ENCODE data around the gene ACACB.

Gene ACACB

DNA sequence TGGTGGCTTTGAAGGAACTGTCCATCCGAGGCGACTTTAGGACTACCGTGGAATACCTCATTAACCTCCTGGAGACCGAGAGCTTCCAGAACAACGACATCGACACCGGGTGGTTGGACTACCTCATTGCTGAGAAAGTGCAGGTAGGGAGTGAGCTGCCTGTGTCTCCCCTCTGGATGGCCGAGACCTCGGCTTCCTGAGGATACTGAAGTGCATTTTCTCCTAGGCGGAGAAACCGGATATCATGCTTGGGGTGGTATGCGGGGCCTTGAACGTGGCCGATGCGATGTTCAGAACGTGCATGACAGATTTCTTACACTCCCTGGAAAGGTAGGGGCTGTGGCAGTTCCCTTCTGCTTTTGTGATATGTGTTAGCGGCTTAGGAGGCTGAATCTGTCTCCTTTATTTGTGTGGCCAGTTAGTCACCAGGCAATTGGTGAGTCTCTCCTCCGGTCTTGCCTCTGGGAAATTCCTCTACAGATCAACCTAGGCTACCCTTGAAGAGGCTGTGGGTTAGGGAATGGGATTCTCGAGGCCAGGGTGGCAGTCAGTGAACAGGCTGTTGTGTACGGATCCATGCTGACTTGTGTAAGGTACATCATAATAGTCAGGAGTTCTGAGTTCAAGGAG, 75.3 kb downstream of the ACACB start:
- H3K4me3 ChIP-seq (replicated peaks in 1 of 2; ENCODE audit: low read depth in 2 of 2, low read length in 2 of 2), result no peak overlapping the region
- no peak for DNase-seq (ENCODE audit: low read depth in 2 of 2)
- TF ChIP-seq, protein P1, sequence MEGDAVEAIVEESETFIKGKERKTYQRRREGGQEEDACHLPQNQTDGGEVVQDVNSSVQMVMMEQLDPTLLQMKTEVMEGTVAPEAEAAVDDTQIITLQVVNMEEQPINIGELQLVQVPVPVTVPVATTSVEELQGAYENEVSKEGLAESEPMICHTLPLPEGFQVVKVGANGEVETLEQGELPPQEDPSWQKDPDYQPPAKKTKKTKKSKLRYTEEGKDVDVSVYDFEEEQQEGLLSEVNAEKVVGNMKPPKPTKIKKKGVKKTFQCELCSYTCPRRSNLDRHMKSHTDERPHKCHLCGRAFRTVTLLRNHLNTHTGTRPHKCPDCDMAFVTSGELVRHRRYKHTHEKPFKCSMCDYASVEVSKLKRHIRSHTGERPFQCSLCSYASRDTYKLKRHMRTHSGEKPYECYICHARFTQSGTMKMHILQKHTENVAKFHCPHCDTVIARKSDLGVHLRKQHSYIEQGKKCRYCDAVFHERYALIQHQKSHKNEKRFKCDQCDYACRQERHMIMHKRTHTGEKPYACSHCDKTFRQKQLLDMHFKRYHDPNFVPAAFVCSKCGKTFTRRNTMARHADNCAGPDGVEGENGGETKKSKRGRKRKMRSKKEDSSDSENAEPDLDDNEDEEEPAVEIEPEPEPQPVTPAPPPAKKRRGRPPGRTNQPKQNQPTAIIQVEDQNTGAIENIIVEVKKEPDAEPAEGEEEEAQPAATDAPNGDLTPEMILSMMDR (IDR thresholded peaks at IDR 0.05; ENCODE audit: low read depth, low read length), result no peak

DNA sequence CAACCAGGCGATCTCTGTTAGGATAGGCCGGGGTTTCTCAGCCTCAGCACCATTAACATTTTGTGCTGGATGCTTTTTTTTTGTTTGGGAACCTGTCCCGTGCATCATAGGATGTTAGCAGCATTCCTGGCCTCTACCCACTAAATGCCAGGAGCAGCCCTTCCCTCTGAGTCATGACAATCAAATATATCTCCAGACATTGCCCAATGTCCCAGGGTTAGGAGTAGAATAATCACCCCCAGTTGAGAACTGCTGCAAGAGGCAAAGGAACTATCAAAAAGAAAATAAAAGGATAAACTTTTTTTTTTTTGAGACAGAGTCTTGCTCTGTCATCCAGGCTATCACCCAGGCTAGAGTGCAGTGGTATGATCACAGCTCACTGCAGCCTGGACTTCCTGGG, 76.0 kb downstream of the ACACB start:
- TF ChIP-seq, protein P1 (IDR thresholded peaks at IDR 0.05; ENCODE audit: low read depth, low read length), result no peak
- no peak overlapping the region for H3K4me3 ChIP-seq (replicated peaks in 1 of 2; ENCODE audit: low read depth in 2 of 2, low read length in 2 of 2)
- DNase-seq (ENCODE audit: low read depth in 2 of 2), result peak; percentile 42 to 60

DNA sequence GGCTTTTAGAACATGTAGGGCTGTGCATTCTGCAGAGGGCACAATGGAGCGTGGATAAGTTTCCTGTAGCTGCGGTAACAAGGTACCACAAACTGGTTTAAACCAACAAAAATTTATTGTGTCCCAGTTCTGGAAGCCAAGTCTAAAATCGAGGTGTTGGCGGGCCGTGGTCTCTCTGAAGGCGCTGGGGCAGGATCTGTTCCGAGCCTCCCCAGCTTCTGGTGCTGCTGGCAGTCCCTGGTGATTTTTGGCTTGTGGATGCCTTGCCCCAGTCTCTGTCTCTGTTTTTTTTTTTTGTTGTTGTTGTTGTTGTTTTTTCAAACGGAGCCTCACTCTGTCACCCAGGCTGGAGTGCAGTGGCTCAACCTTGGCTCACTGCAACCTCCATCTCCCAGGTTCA, 77.5 kb downstream of the ACACB start:
- no peak overlapping the region for H3K4me3 ChIP-seq (replicated peaks in 1 of 2; ENCODE audit: low read depth in 2 of 2, low read length in 2 of 2)
- TF ChIP-seq, protein P1 (IDR thresholded peaks at IDR 0.05; ENCODE audit: low read depth, low read length), result no peak
- DNase-seq (ENCODE audit: low read depth in 2 of 2), result no peak

DNA sequence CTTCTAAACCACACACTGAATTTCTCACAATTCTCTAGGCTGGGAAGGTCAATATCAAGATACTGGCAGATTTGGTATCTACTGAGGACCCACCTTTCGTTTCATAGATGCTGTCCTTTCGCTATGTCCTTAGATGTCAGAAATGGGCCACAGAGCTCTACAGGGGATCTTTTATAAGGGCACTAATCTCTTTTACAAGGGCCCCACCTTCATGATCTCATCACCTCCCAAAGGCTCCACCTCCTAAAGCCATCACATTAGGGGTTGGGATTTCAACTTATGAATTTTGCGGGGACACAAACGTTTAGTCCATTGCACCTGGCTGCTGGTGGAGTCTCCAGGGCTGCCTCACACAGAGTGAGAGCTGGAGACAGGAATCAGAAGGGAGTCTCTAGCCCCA, 79.9 kb downstream of the ACACB start:
- no peak overlapping the region for H3K4me3 ChIP-seq (replicated peaks in 1 of 2; ENCODE audit: low read depth in 2 of 2, low read length in 2 of 2)
- TF ChIP-seq, protein P1 (IDR thresholded peaks at IDR 0.05; ENCODE audit: low read depth, low read length), result no peak
- no peak for DNase-seq (ENCODE audit: low read depth in 2 of 2)

GRCh38 chr12:109197327-109197726, 80.9 kb downstream of the ACACB start:
- TF ChIP-seq, protein P1 (IDR thresholded peaks at IDR 0.05; ENCODE audit: low read depth, low read length), result no peak
- no peak for DNase-seq (ENCODE audit: low read depth in 2 of 2)
- no peak overlapping the region for H3K4me3 ChIP-seq (replicated peaks in 1 of 2; ENCODE audit: low read depth in 2 of 2, low read length in 2 of 2)

- H3K4me3 ChIP-seq (replicated peaks in 1 of 2; ENCODE audit: low read depth in 2 of 2, low read length in 2 of 2), result no peak overlapping the region
- DNase-seq (ENCODE audit: low read depth in 2 of 2), result no peak
- TF ChIP-seq, protein P1 (IDR thresholded peaks at IDR 0.05; ENCODE audit: low read depth, low read length), result no peak
Measured at GRCh38 chr12:109199324-109199723, 82.9 kb downstream of the ACACB start.

Measured in cardiac fibroblast (primary cell).